Stomach (tissue), 4 donors: ENCODE data around the gene KLHL36.

Experiments
- CTCF ChIP-seq, 7 experiments: fragments of 450-650 bp in 4 of 7; fragments of 200-600 bp in 3 of 7; sonication (generic) in 3 of 7; IDR thresholded peaks; one replicate each; pipeline ENCODE4 v1.5.1; 2016 to 2019; ENCODE audit warnings: antibody characterized with exemption in 7 of 7, control low read depth in 2 of 7, mild to moderate bottlenecking in 1 of 7
- POLR2A ChIP-seq, 4 donors: fragments of 450-650 bp; IDR thresholded peaks; one replicate each; pipeline ENCODE4 v1.6.1; 2016; ENCODE audit warnings: antibody characterized with exemption in 4 of 4, control low read depth in 2 of 4, mild to moderate bottlenecking in 1 of 4, moderate library complexity in 1 of 4
- POLR2AphosphoS5 ChIP-seq, 3 donors: sonication (generic); formaldehyde crosslinking; IDR thresholded peaks; one replicate each; pipeline ENCODE4 v1.6.1; 2016; ENCODE audit warnings: antibody characterized with exemption in 3 of 3

GRCh38 chr16:84604477-84605013, 43.8 kb upstream of the KLHL36 start:
- TF ChIP-seq CTCF (IDR thresholded peaks at IDR 0.05) (no peak), POLR2AphosphoS5 (IDR thresholded peaks at IDR 0.05) (no peak), POLR2A (IDR thresholded peaks at IDR 0.05) (no peak)
